CD8-positive, alpha-beta memory T cell (primary cell): ENCODE data around the gene TSC22D2. TPM values are rescaled to one million over a fixed set of nuclear protein-coding genes. Genes with fewer than 3 reads are reported as not detected.
A peak's percentile ranks its signal among the peaks of the same experiment; 100 is the strongest.

ENCODE experiments used
- CTCF ChIA-PET: fragments of 350-600 bp; sonication (Branson Sonifier 250); formaldehyde crosslinking; loops from one replicate; lab custom pipeline; 2021; ENCODE audit warnings: antibody characterized with exemption; lab: Charles Lee
- POLR2A ChIA-PET: fragments of 350-600 bp; sonication (Branson Sonifier 250); formaldehyde crosslinking; loops from one replicate; lab custom pipeline; 2021; ENCODE audit warnings: antibody characterized with exemption; lab: Charles Lee
- DNase-seq, 5 donors: peaks; one replicate each; pipeline versions ENCODE4 v3.0.0 to v3.0.0-alpha.2; 2020 to 2022; ENCODE audit warnings: mixed read lengths in 1 of 5
- H3K27ac ChIP-seq: one replicate; pipeline ENCODE4 v1.7.0; 2013; ENCODE audit warnings: low read depth, mild to moderate bottlenecking, low read length, moderate library complexity
- H3K27me3 ChIP-seq: 2 replicates; pipeline ENCODE4 v1.7.0; 2013; ENCODE audit warnings: low read length, mild to moderate bottlenecking; ENCODE audit not compliant: insufficient read depth, poor library complexity, severe bottlenecking
- H3K36me3 ChIP-seq: 2 replicates; pipeline ENCODE4 v1.7.0; 2013; ENCODE audit warnings: mild to moderate bottlenecking, low read length, moderate library complexity; ENCODE audit not compliant: insufficient read depth
- H3K4me1 ChIP-seq: 2 replicates; pipeline ENCODE4 v1.7.0; 2013; ENCODE audit warnings: mild to moderate bottlenecking, low read length, moderate library complexity; ENCODE audit not compliant: insufficient read depth
- H3K4me3 ChIP-seq: 2 replicates; pipeline ENCODE4 v1.7.0; 2013; ENCODE audit warnings: mild to moderate bottlenecking, low read length
- H3K9me3 ChIP-seq: 2 replicates; pipeline ENCODE4 v1.7.0; 2013; ENCODE audit warnings: mild to moderate bottlenecking, low read length
- H3K27ac Mint-ChIP-seq, 8 donors: one replicate each; pipeline ENCODE4 v1.8.0; 2020 to 2021; ENCODE audit warnings: mixed read lengths in 8 of 8, mild to moderate bottlenecking in 6 of 8, inconsistent platforms in 3 of 8, moderate library complexity in 3 of 8
- H3K27me3 Mint-ChIP-seq, 2 donors: one replicate each; pipeline ENCODE4 v1.8.0; 2020 to 2021; ENCODE audit warnings: mixed read lengths in 2 of 2, mild to moderate bottlenecking in 1 of 2, moderate library complexity in 1 of 2
- H3K36me3 Mint-ChIP-seq, 3 donors: one replicate each; pipeline ENCODE4 v1.8.0; 2020 to 2021; ENCODE audit warnings: mixed read lengths in 3 of 3, inconsistent platforms in 1 of 3, mild to moderate bottlenecking in 1 of 3
- H3K4me1 Mint-ChIP-seq, 3 donors: one replicate each; pipeline ENCODE4 v1.8.0; 2020 to 2021; ENCODE audit warnings: mixed read lengths in 3 of 3, inconsistent platforms in 1 of 3, mild to moderate bottlenecking in 1 of 3
- H3K4me3 Mint-ChIP-seq, 7 donors: one replicate each; pipeline ENCODE4 v1.8.0; 2020 to 2021; ENCODE audit warnings: mixed read lengths in 7 of 7, mild to moderate bottlenecking in 6 of 7, moderate library complexity in 4 of 7, inconsistent platforms in 2 of 7
- H3K9me3 Mint-ChIP-seq, 5 donors: one replicate each; pipeline ENCODE4 v1.8.0; 2020 to 2022; ENCODE audit warnings: mixed read lengths in 5 of 5, mild to moderate bottlenecking in 3 of 5, moderate library complexity in 2 of 5, inconsistent platforms in 1 of 5
- polyA plus RNA-seq: library from polyadenylated mRNA; unstranded; fragments of 300-500 nt; fragmentation: Illumina TruSeq; gene quantifications from one replicate; pipeline ENCODE4 v1.2.3, GENCODE V29; 2021
- total RNA-seq, 2 experiments: library from RNA; stranded (reverse); gene quantifications; one replicate each; pipeline ENCODE4 v1.2.3, GENCODE V29; 2021

The TSC22D2 gene
- total and polyA plus RNA-seq, 3 experiments from 2014 or later, result 11.9 to 22.3 (median 20.9) TPM

GRCh38 chr3:150429767-150430671 is 21.9 kb downstream of the TSC22D2 start:
- Histone ChIP-seq H3K9me3 (no peaks in the 10 kb centered on the region), H3K27me3 (no peaks in the 10 kb centered on the region), H3K4me1 (peaks cover 22% of the 10 kb centered on the region), H3K36me3 (no peaks in the 10 kb centered on the region), H3K27ac (no peak overlapping the region), H3K4me3 (no peak overlapping the region)
- Mint-ChIP-seq H3K4me3 (no peak overlapping the region), H3K9me3 (no peaks in the 10 kb centered on the region), H3K36me3 (peaks cover 0 to 6% (median 6%) of the 10 kb centered on the region in 3 donors), H3K4me1 (peaks cover 57 to 80% (median 78%) of the 10 kb centered on the region in 3 donors), H3K27me3 (no peaks in the 10 kb centered on the region), H3K27ac (peak overlapping the region in 7 of 8 donors; percentile 0 to 44 (median 34))
- DNase-seq, result no peak
- ChIA-PET POLR2A (interaction anchor here (1.0 kb wide), 1 partner anchor 18 kb away, joined by 3 read pairs; no protein-coding TSS in a partner anchor), CTCF (interaction anchor here (1.9 kb wide), 1 partner anchor 21 kb away, joined by 7 read pairs; no protein-coding TSS in a partner anchor)

DNA sequence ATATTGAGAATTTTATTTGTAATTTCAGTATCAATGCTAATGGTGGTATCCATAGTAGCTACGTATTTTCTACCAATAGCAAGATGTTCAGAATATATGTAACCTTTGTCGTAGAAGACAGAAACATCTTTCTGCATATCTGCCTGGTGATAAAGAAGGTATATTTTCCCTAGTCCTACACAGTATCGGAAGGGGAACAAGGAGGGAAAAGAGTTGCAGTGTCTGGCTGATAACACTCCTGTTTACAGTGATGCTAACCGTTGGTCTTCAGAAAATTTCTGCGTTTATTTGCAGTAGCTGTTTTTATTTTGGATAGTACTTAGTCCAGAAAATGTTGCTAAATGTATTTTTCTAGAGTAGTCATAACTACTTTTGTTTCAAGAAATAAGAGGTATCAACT is 25.2 kb downstream of the TSC22D2 start:
- POLR2A ChIA-PET, result no interaction called here

GRCh38 chr3:150434234-150434633 is 26.1 kb downstream of the TSC22D2 start:
- no peaks in the 10 kb centered on the region for H3K9me3 Mint-ChIP-seq
- Histone ChIP-seq H3K36me3 (no peaks in the 10 kb centered on the region), H3K4me3 (no peak overlapping the region), H3K4me1 (peaks cover 18% of the 10 kb centered on the region), H3K27me3 (no peaks in the 10 kb centered on the region), H3K27ac (no peak overlapping the region), H3K9me3 (no peaks in the 10 kb centered on the region)
- H3K4me3 Mint-ChIP-seq, result peak overlapping the region in 1 of 7 donors; percentile 0
- peaks cover 31 to 60% (median 59%) of the 10 kb centered on the region in 3 donors for H3K4me1 Mint-ChIP-seq
- peak overlapping the region in 2 of 8 donors; percentile 23 to 66 for H3K27ac Mint-ChIP-seq
- H3K27me3 Mint-ChIP-seq, result no peaks in the 10 kb centered on the region
- peaks cover 0 to 3% (median 1%) of the 10 kb centered on the region in 3 donors for H3K36me3 Mint-ChIP-seq
- no peak for DNase-seq
- ChIA-PET POLR2A (no interaction called here), CTCF (interaction anchor here (1.1 kb wide), 1 partner anchor 25 kb away, joined by 4 read pairs; no protein-coding TSS in a partner anchor)

More for the DNA sequence above, 25.2 kb downstream of the TSC22D2 start:
- Histone ChIP-seq H3K4me1 (peaks cover 18% of the 10 kb centered on the region), H3K27ac (no peak overlapping the region), H3K27me3 (no peaks in the 10 kb centered on the region), H3K4me3 (no peak overlapping the region), H3K9me3 (no peaks in the 10 kb centered on the region), H3K36me3 (no peaks in the 10 kb centered on the region)
- no peak for DNase-seq
- H3K4me1 Mint-ChIP-seq, result peaks cover 38 to 64% (median 62%) of the 10 kb centered on the region in 3 donors
- H3K4me3 Mint-ChIP-seq, result no peak overlapping the region
- peak overlapping the region in 4 of 8 donors; percentile 29 to 47 (median 38) for H3K27ac Mint-ChIP-seq
- H3K27me3 Mint-ChIP-seq, result no peaks in the 10 kb centered on the region
- H3K9me3 Mint-ChIP-seq, result no peaks in the 10 kb centered on the region
- H3K36me3 Mint-ChIP-seq, result peaks cover 0 to 5% (median 0%) of the 10 kb centered on the region in 3 donors
- CTCF ChIA-PET, result interaction anchor here (1.0 kb wide), 1 partner anchor 25 kb away, joined by 3 read pairs; the partner anchor contains the start of gene TSC22D2

DNA sequence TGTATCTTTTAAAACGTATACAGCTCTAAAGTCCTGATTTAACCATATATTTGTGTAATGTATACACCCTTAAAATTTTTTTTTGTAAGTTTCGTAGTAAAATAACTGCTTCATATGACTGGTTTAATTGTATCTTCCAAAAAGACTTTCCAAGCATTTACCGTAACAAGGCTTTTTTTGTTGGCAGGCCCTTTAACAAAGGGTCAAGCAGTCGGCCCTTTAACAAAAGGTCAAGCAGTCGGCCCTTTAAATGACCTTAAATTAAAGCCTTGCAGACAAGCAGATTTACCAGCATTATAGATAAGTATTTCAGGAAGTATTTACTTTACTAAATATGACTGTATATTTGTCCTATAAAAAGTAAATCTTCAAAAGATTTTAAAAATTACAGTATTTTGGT is 28.1 kb downstream of the TSC22D2 start:
- DNase-seq, result no peak
- no peak overlapping the region for H3K27ac ChIP-seq
- H3K36me3 Mint-ChIP-seq, result peaks cover 0 to 4% (median 3%) of the 10 kb centered on the region in 3 donors
- ChIA-PET CTCF (no interaction called here), POLR2A (no interaction called here)
- no peak overlapping the region for H3K27ac Mint-ChIP-seq
- H3K9me3 Mint-ChIP-seq, result no peaks in the 10 kb centered on the region
- H3K36me3 ChIP-seq, result no peaks in the 10 kb centered on the region
- no peaks in the 10 kb centered on the region for H3K27me3 ChIP-seq
- no peak overlapping the region for H3K4me3 Mint-ChIP-seq
- no peaks in the 10 kb centered on the region for H3K9me3 ChIP-seq
- H3K4me3 ChIP-seq, result no peak overlapping the region
- peaks cover 5% of the 10 kb centered on the region for H3K4me1 ChIP-seq
- no peaks in the 10 kb centered on the region for H3K27me3 Mint-ChIP-seq
- peaks cover 23 to 52% (median 49%) of the 10 kb centered on the region in 3 donors for H3K4me1 Mint-ChIP-seq

- CTCF ChIA-PET, result no interaction called here
- H3K36me3 Mint-ChIP-seq, result peaks cover 0 to 20% (median 10%) of the 10 kb centered on the region in 3 donors
Measured at GRCh38 chr3:150439657-150440056, 31.6 kb downstream of the TSC22D2 start.

GRCh38 chr3:150443331-150443741 is 35.2 kb downstream of the TSC22D2 start:
- H3K4me1 ChIP-seq, result peaks cover 4% of the 10 kb centered on the region
- H3K27me3 Mint-ChIP-seq, result no peaks in the 10 kb centered on the region
- no peak overlapping the region for H3K27ac ChIP-seq
- H3K4me1 Mint-ChIP-seq, result peaks cover 41 to 68% (median 58%) of the 10 kb centered on the region in 3 donors
- H3K27me3 ChIP-seq, result no peaks in the 10 kb centered on the region
- H3K4me3 ChIP-seq, result no peak overlapping the region
- peak overlapping the region in 1 of 8 donors; percentile 33 for H3K27ac Mint-ChIP-seq
- POLR2A ChIA-PET, result no interaction called here
- H3K36me3 Mint-ChIP-seq, result peaks cover 0 to 20% (median 8%) of the 10 kb centered on the region in 3 donors
- no peaks in the 10 kb centered on the region for H3K36me3 ChIP-seq
- H3K9me3 ChIP-seq, result no peaks in the 10 kb centered on the region
- no peak for DNase-seq
- H3K9me3 Mint-ChIP-seq, result no peaks in the 10 kb centered on the region
- CTCF ChIA-PET, result no interaction called here
- H3K4me3 Mint-ChIP-seq, result no peak overlapping the region

More at GRCh38 chr3:150439657-150440056, 31.6 kb downstream of the TSC22D2 start:
- H3K36me3 ChIP-seq, result no peaks in the 10 kb centered on the region
- Mint-ChIP-seq H3K9me3 (no peaks in the 10 kb centered on the region), H3K4me1 (peaks cover 26 to 60% (median 49%) of the 10 kb centered on the region in 3 donors), H3K27ac (no peak overlapping the region), H3K4me3 (no peak overlapping the region), H3K27me3 (no peaks in the 10 kb centered on the region)
- no peaks in the 10 kb centered on the region for H3K9me3 ChIP-seq
- H3K4me3 ChIP-seq, result no peak overlapping the region
- no peaks in the 10 kb centered on the region for H3K4me1 ChIP-seq
- DNase-seq, result no peak
- no peak overlapping the region for H3K27ac ChIP-seq
- POLR2A ChIA-PET, result no interaction called here
- no peaks in the 10 kb centered on the region for H3K27me3 ChIP-seq

GRCh38 chr3:150444371-150444770 is 36.3 kb downstream of the TSC22D2 start:
- Histone ChIP-seq H3K9me3 (no peaks in the 10 kb centered on the region), H3K27ac (no peak overlapping the region), H3K36me3 (no peaks in the 10 kb centered on the region), H3K27me3 (no peaks in the 10 kb centered on the region), H3K4me3 (no peak overlapping the region), H3K4me1 (peaks cover 4% of the 10 kb centered on the region)
- no peak for DNase-seq
- CTCF ChIA-PET, result no interaction called here
- H3K27ac Mint-ChIP-seq, result no peak overlapping the region
- H3K27me3 Mint-ChIP-seq, result no peaks in the 10 kb centered on the region
- no peaks in the 10 kb centered on the region for H3K9me3 Mint-ChIP-seq
- POLR2A ChIA-PET, result no interaction called here
- peaks cover 46 to 70% (median 60%) of the 10 kb centered on the region in 3 donors for H3K4me1 Mint-ChIP-seq
- no peak overlapping the region for H3K4me3 Mint-ChIP-seq
- H3K36me3 Mint-ChIP-seq, result peaks cover 0 to 19% (median 8%) of the 10 kb centered on the region in 3 donors

DNA sequence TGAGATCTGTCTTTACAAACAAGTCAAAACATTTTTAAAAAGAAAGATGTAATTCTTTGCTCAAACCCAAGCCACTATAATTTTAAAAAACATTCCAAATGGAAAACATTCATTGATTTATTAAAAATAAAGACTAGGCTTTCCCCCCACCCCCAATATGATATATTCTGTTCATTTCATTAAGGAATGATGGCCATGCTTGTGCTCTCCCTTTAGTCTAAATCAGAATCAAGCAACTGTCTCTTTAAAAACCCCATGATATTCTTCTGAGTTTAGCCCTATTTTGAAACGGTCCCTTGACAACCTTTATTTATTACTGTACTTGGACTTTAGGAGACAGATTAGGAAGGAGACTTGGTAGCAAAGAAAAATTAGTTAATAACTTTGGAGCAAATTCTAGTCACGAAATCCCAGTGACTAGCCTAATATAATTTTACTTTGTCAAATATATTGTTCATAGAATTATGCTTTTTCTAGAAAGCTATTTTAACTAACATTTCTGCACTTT is 38.4 kb downstream of the TSC22D2 start:
- POLR2A ChIA-PET, result no interaction called here
- no peak overlapping the region for H3K27ac Mint-ChIP-seq
- Histone ChIP-seq H3K4me1 (peaks cover 4% of the 10 kb centered on the region), H3K4me3 (no peak overlapping the region), H3K27me3 (no peaks in the 10 kb centered on the region), H3K27ac (no peak overlapping the region), H3K9me3 (no peaks in the 10 kb centered on the region), H3K36me3 (no peaks in the 10 kb centered on the region)
- DNase-seq, result no peak
- H3K4me1 Mint-ChIP-seq, result peaks cover 46 to 76% (median 65%) of the 10 kb centered on the region in 3 donors
- CTCF ChIA-PET, result no interaction called here
- H3K4me3 Mint-ChIP-seq, result no peak overlapping the region
- no peaks in the 10 kb centered on the region for H3K27me3 Mint-ChIP-seq
- peaks cover 0 to 15% (median 7%) of the 10 kb centered on the region in 3 donors for H3K36me3 Mint-ChIP-seq
- H3K9me3 Mint-ChIP-seq, result no peaks in the 10 kb centered on the region
